LNCAP (cell line): Measurements from ENCODE around the gene CCDC78.

Experiments
- CTCF ChIP-seq: fragments of 450-650 bp; IDR thresholded peaks from 2 replicates; pipeline ENCODE4 v1.5.1; 2017; ENCODE audit warnings: mild to moderate bottlenecking

Gene CCDC78

DNA sequence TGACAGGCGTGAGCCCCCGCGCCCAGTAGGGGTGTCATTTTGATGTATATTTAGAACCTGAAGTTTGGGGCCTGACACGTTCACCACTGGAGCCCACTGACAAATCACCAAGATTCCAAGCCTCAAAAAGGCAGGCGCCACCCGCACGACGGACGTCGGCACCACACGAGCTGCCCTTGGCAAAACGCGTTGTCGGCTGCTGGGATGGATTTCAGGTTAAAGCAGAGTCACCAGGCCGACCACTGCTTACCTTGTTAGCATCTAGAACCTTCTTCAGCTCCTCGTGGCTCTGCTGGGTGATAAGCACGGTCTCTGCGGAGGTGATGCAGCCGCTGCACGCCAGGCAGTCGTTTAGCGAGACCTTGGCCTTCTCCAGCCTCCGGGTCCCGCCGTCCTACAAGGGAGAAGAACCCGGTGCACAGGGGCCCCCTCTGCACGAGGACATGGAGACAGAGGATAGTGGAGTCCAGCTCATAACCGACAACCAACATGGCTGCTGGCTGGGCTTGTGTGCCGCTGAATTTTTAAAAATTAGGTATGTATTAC is 10.8 kb upstream of the CCDC78 start:
- TF ChIP-seq CTCF, result no peak

DNA sequence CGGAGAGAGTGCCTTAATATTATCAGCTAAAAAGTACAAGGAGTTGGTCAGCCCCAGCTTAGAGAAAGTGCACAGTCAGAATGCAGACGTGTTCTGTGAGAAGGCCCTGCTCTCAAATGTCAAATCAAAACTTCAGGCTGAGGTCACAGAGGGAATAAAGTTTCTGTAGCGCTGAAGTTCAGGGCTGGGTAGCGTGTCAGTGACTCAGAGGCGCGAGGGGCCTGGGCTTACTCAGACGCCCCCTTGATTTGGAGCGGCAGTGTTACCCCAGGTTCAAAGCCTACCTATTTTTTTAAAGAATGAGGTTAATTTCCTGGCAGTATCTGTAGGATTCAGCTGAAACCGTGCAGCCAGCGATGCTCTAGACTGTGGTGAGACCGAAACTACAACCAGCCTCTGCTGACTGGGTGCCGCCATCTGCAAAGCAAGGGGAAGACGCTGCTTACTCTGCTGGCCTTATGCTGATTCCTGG is 9.8 kb upstream of the CCDC78 start:
- no peak for TF ChIP-seq CTCF

DNA sequence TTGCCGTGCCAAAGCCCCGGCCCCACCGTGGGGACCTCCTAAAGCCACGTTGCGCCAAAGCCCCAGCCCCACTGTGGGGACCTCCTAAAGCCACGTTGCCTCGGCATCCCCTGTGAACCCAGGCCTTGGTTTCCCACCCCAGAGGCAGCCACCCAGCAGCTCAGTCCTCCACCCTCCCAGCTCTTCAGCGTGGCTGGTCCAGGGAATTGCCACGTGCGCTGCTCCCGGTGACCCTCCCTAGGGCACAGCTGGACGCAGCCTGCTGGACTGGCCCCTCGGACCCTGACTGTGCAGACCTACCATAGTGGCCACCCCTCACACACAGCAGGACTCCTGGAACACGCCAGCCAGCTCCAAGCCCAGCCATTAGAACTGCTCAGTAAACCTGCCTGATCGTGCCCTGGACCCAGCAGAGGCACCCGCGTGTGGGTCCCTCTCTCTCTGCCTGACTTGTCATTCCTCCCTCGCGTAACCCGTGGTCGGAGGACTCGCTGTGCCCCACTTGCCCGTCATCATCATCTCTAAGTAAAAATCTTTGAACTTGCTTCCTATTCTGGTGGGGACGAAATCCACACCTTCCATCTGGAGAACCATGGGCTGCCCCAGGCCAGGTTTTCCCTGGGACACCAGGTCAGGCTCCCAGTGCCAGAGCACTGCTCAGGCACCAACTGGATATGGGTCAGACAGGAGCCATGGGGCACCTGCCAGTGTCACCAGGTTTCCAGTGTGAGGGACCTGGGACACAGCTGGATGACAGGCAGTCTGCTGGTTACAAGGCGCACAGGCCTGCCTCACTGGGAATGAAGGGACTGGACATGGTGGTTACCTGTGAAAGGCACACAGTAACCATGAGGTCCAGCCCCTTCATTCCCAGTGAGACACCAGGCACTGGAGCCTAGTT is 9.0 kb upstream of the CCDC78 start:
- no peak for TF ChIP-seq CTCF

DNA sequence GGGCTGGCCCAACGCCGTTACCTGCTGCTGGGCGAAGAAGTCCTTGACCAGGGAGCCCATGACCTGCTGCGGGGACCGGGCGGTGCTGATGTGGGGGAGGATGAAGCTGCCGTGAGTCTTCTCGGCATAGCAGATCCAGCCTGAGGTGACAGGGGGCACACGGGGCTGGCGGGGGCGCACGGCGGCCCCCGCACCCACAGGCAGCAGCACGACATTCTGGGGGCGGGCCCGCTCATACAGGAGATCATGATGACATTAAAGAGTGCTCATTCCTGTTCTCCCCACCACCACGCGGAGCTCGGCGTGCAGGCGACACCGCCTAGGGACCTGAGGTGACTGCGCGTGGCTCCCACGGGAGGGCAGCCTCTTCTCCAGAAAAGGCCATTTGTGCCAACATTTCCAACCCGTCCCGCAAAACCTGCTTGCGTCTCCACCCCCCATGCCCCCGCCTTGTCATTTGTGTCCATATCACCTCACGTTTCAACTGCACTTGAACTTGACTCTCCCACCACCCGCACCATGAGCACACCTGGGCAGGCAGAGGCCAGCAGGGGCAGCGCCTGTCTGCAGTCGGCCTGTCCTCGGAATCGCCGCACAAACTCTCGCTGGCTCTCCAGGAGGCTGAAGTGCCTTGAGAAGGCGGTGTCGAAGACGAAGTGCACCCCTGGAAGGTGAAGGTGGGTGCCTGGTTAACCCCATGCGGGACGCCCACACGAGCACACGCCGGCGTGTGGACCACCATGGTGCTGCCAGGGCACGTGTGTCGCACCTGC is 8.2 kb upstream of the CCDC78 start:
- no peak for TF ChIP-seq CTCF

DNA sequence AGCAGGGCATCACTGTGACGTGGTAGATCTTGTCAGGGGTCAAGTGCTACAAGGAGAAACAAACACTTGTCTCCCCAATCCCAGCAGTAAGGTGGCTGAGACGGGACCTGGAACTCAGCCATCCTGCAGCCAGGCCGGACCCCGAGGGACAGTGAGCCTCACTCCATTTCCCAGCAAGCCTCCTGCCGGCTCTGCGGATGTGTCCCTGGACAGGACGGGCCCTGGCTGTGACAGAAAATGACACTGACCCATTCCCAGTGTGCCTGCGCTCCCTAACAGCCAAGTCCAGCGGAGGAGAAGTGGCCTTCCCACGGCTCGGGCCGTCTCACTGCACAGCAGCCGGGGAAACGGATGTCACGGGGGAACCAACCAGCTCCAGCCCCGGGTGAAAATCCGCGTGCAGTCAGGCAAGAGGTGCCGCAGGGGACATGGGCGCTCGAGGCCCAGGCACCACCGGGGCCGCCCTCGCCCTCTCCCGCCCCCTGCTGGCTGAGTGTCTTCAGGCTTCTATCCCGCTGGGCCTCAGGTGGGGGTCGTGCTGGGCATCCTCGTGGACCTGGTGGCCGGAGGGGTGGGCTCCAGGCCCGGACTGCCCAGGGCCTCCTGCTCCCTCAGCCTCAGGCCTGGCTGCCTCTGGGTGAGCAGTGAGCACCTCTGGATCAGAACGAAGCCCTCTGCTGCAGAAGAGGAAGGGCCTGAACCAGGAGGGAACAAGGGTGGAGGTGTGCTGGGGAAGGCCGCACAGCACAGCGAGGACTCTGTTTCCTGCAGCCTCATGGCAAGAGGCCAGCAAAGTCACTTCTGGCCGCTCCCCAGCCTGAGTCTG is 7.4 kb upstream of the CCDC78 start:
- no peak for TF ChIP-seq CTCF

- no peak for TF ChIP-seq CTCF
Measured at GRCh38 chr16:732936-733335, 6.7 kb upstream of the CCDC78 start.

GRCh38 chr16:732332-732731 is 6.1 kb upstream of the CCDC78 start:
- no peak for TF ChIP-seq CTCF
